ENCODE data around the gene TMUB1. TPM values are rescaled to one million over a fixed set of nuclear protein-coding genes. Genes with fewer than 3 reads are reported as not detected.

The TMUB1 gene
- total and polyA plus RNA-seq, 9 of the 15 experiments (the other 6 are each of a cell fraction or from before 2014, with no cell fraction given): 0.14 to 241 (median 74.1) TPM

- no peak for TF ChIP-seq EZH2 (IDR thresholded peaks at IDR 0.05; ENCODE audit: borderline replicate concordance, low read depth, low read length)
- peak; percentile 64 for TF ChIP-seq CHD2 (IDR thresholded peaks at IDR 0.05; ENCODE audit: low read depth, low read length)
- no peak for TF ChIP-seq POLR3A (IDR thresholded peaks at IDR 0.05; ENCODE audit: borderline replicate concordance, extremely low read depth, insufficient read depth, insufficient read length)
- TF ChIP-seq RBM15 (IDR thresholded peaks at IDR 0.05; ENCODE audit: insufficient read depth, low read length): no peak
- TF ChIP-seq, protein P1, sequence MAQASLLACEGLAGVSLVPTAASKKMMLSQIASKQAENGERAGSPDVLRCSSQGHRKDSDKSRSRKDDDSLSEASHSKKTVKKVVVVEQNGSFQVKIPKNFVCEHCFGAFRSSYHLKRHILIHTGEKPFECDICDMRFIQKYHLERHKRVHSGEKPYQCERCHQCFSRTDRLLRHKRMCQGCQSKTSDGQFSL (CRISPR knock-in tag; IDR thresholded peaks at IDR 0.05): peak; percentile 62; the same call in 1 of the 2 replicates
- TF ChIP-seq, protein P1 (tag; IDR thresholded peaks at IDR 0.05): peak in 1 of 2 experiments; percentile 70; a peak in 1 of 4 replicates
- TF ChIP-seq RBFOX2 (IDR thresholded peaks at IDR 0.05; ENCODE audit: low read depth, low read length): peak; percentile 61
- TF ChIP-seq SMC3 (conservative IDR thresholded peaks at IDR 0.05; ENCODE audit: insufficient read depth, low read depth, low read length): no peak
- peak; percentile 79; the same call in 1 of the 2 replicates for TF ChIP-seq THAP12 (CRISPR knock-in tag; IDR thresholded peaks at IDR 0.05)
- 0 out of 2 replicates have a peak, but pooled peaks have one; percentile 0 for TF ChIP-seq FOXM1 (IDR thresholded peaks at IDR 0.05; ENCODE audit: low read depth)
- TF ChIP-seq FOXM1 (CRISPR knock-in tag; IDR thresholded peaks at IDR 0.05; ENCODE audit: low read depth): no peak
- no peak for TF ChIP-seq RBBP5 (IDR thresholded peaks at IDR 0.05; ENCODE audit: borderline replicate concordance, insufficient read depth, low read length, poor library complexity, severe bottlenecking)
- 0 out of 2 replicates have a peak, but pooled peaks have one; percentile 5 for TF ChIP-seq LCOR (CRISPR knock-in tag; IDR thresholded peaks at IDR 0.05)
- TF ChIP-seq STAT6 (CRISPR knock-in tag; IDR thresholded peaks at IDR 0.05): 0 out of 2 replicates have a peak, but pooled peaks have one; percentile 83
- TF ChIP-seq MTF1 (CRISPR knock-in tag; IDR thresholded peaks at IDR 0.05; ENCODE audit: borderline replicate concordance): no peak
- TF ChIP-seq GABPB1 (CRISPR knock-in tag; IDR thresholded peaks at IDR 0.05): peak; percentile 79
- no peak for TF ChIP-seq MCM3 (IDR thresholded peaks at IDR 0.05)
- no peak for TF ChIP-seq ZNF280B (CRISPR knock-in tag; IDR thresholded peaks at IDR 0.05)
- peak; percentile 89 for TF ChIP-seq RB1 (IDR thresholded peaks at IDR 0.05; ENCODE audit: low read depth)
Measured at GRCh38 chr7:151083071-151083823, at the start of gene TMUB1 (continued).

Measured in K562 (cell line).